WTC11 (cell line): Measurements from ENCODE around the gene ZNF483. TPM values are rescaled to one million over a fixed set of nuclear protein-coding genes. Genes with fewer than 3 reads are reported as not detected.

ENCODE experiments used
- ATAC-seq: fragments of 200-7000 bp; cut with Tn5 transposase; 2 replicates; pipeline ENCODE4 v1.10.0; 2021; ENCODE audit warnings: mild to moderate bottlenecking, moderate library complexity
- CTCF ChIA-PET: fragments of 300-600 bp; sonication (Branson Sonifier 250); formaldehyde crosslinking; loops from one replicate; lab custom pipeline; 2021; ENCODE audit warnings: antibody characterized with exemption; lab: Charles Lee
- POLR2A ChIA-PET: fragments of 350-600 bp; sonication (Branson Sonifier 250); formaldehyde crosslinking; loops from one replicate; lab custom pipeline; 2021; ENCODE audit warnings: antibody characterized with exemption; lab: Charles Lee
- DNase-seq: peaks from one replicate; pipeline ENCODE4 v3.0.0; 2021; ENCODE audit warnings: low spot score
- H3K27ac Mint-ChIP-seq: 2 replicates; pipeline ENCODE4 v1.8.0; 2021; ENCODE audit warnings: mixed read lengths
- H3K27me3 Mint-ChIP-seq: 2 replicates; pipeline ENCODE4 v1.8.0; 2021; ENCODE audit warnings: low read depth, mild to moderate bottlenecking, moderate library complexity, mixed read lengths
- H3K36me3 Mint-ChIP-seq: 2 replicates; pipeline ENCODE4 v1.8.0; 2021; ENCODE audit warnings: mixed read lengths
- H3K4me1 Mint-ChIP-seq: 2 replicates; pipeline ENCODE4 v1.8.0; 2022; ENCODE audit warnings: mixed read lengths
- H3K4me3 Mint-ChIP-seq: 2 replicates; pipeline ENCODE4 v1.8.0; 2021; ENCODE audit warnings: mild to moderate bottlenecking, moderate library complexity, mixed read lengths
- H3K9me3 Mint-ChIP-seq: 2 replicates; pipeline ENCODE4 v1.8.0; 2021; ENCODE audit warnings: mixed read lengths
- ATF2 ChIP-seq: sonication (generic); formaldehyde crosslinking; IDR thresholded peaks from 2 replicates; pipeline ENCODE4 v1.8.1; 2022; ENCODE audit warnings: low read depth, missing genetic modification reagents, borderline replicate concordance
- CDX4 ChIP-seq: fragments of 250-450 bp; sonication (Bioruptor Pico); IDR thresholded peaks from 2 replicates; pipeline ENCODE4 v1.9.0; 2021; ENCODE audit warnings: moderate library complexity, mild to moderate bottlenecking, inconsistent platforms, borderline replicate concordance
- CTCF ChIP-seq: fragments of 200-600 bp; IDR thresholded peaks from 2 replicates; pipeline ENCODE4 v1.8.0; 2022; ENCODE audit warnings: antibody characterized with exemption
- ERG ChIP-seq: fragments of 250-450 bp; sonication (Bioruptor Pico); IDR thresholded peaks from 2 replicates; pipeline ENCODE4 v1.8.0; 2021; ENCODE audit warnings: mild to moderate bottlenecking
- GTF2I ChIP-seq: fragments of 250-450 bp; sonication (Bioruptor Pico); conservative IDR thresholded peaks from 2 replicates; pipeline ENCODE4 v1.4.0; 2021; ENCODE audit warnings: mild to moderate bottlenecking
- MLX ChIP-seq: sonication (generic); formaldehyde crosslinking; IDR thresholded peaks from 2 replicates; pipeline ENCODE4 v1.8.1; 2023; ENCODE audit warnings: mild to moderate bottlenecking, missing genetic modification reagents, moderate library complexity
- NFATC4 ChIP-seq: fragments of 250-450 bp; sonication (Bioruptor Pico); IDR thresholded peaks from 2 replicates; pipeline ENCODE4 v1.9.0; 2021; ENCODE audit warnings: mild to moderate bottlenecking
- NR3C1 ChIP-seq: sonication (generic); formaldehyde crosslinking; conservative IDR thresholded peaks from 2 replicates; pipeline ENCODE4 v1.8.1; 2023; ENCODE audit warnings: low read depth, mild to moderate bottlenecking, missing genetic modification reagents
- PRRX2 ChIP-seq: fragments of 250-450 bp; sonication (Bioruptor Pico); IDR thresholded peaks from 2 replicates; pipeline ENCODE4 v1.8.0; 2021; ENCODE audit warnings: mild to moderate bottlenecking
- ZBTB21 ChIP-seq: sonication (generic); formaldehyde crosslinking; IDR thresholded peaks from 2 replicates; pipeline ENCODE4 v1.8.1; 2023; ENCODE audit warnings: mild to moderate bottlenecking, missing genetic modification reagents, borderline replicate concordance
- ZMAT4 ChIP-seq: fragments of 250-450 bp; sonication (Bioruptor Pico); IDR thresholded peaks from 2 replicates; pipeline ENCODE4 v1.9.0; 2021; ENCODE audit warnings: mild to moderate bottlenecking
- ZNF138 ChIP-seq: sonication (generic); formaldehyde crosslinking; conservative IDR thresholded peaks from 2 replicates; pipeline ENCODE4 v1.8.1; 2022; ENCODE audit warnings: mild to moderate bottlenecking, moderate library complexity, missing genetic modification reagents
- ZNF263 ChIP-seq: sonication (generic); formaldehyde crosslinking; IDR thresholded peaks from 2 replicates; pipeline ENCODE4 v1.8.1; 2022; ENCODE audit warnings: low read depth, mild to moderate bottlenecking, moderate library complexity, missing genetic modification reagents
- total RNA-seq: library from RNA; stranded (reverse); gene quantifications from 3 replicates; pipeline ENCODE4 v1.2.3, GENCODE V29; 2021
- TF ChIP-seq, protein P1 (sequence below): sonication (generic); formaldehyde crosslinking; IDR thresholded peaks from 2 replicates; pipeline ENCODE4 v1.8.1; 2022; ENCODE audit warnings: mild to moderate bottlenecking, moderate library complexity, missing genetic modification reagents
- TF ChIP-seq, protein P2 (sequence below): fragments of 250-450 bp; sonication (Bioruptor Pico); IDR thresholded peaks from 2 replicates; pipeline ENCODE4 v1.9.0; 2021; ENCODE audit warnings: mild to moderate bottlenecking, borderline replicate concordance
- TF ChIP-seq, protein P3 (sequence below): sonication (generic); formaldehyde crosslinking; IDR thresholded peaks from 2 replicates; pipeline ENCODE4 v1.8.1; 2022; ENCODE audit warnings: missing genetic modification reagents, borderline replicate concordance
- TF ChIP-seq, protein P4 (sequence below): fragments of 250-450 bp; sonication (Bioruptor Pico); conservative IDR thresholded peaks from 2 replicates; pipeline ENCODE4 v1.9.0; 2021; ENCODE audit warnings: mild to moderate bottlenecking
- TF ChIP-seq, protein P5 (sequence below): sonication (generic); formaldehyde crosslinking; IDR thresholded peaks from 2 replicates; pipeline ENCODE4 v1.8.0; 2022; ENCODE audit warnings: mild to moderate bottlenecking, missing genetic modification reagents

ZNF483 gene
- total RNA-seq, 1 experiment from 2014 or later = 77.4 TPM

GRCh38 chr9:111527347-111527746, 2.4 kb downstream of the ZNF483 start:
- CTCF ChIA-PET = no interaction called here
- Mint-ChIP-seq H3K9me3 (no peaks in the 10 kb centered on the region), H3K27ac (peak overlapping the region; percentile 98), H3K4me3 (peak overlapping the region; percentile 15), H3K36me3 (peaks cover 22% of the 10 kb centered on the region), H3K4me1 (peaks cover 72% of the 10 kb centered on the region), H3K27me3 (peaks cover 6% of the 10 kb centered on the region; the same call in 1 of the 2 replicates)
- TF ChIP-seq, protein P1, sequence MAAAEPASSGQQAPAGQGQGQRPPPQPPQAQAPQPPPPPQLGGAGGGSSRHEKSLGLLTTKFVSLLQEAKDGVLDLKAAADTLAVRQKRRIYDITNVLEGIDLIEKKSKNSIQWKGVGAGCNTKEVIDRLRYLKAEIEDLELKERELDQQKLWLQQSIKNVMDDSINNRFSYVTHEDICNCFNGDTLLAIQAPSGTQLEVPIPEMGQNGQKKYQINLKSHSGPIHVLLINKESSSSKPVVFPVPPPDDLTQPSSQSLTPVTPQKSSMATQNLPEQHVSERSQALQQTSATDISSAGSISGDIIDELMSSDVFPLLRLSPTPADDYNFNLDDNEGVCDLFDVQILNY = no peak
- TF ChIP-seq MLX (CRISPR knock-in tag) (no peak), CDX4 (CRISPR knock-in tag) (no peak), ZNF138 (CRISPR knock-in tag) (no peak), ATF2 (CRISPR knock-in tag) (no peak), CTCF (no peak), NR3C1 (CRISPR knock-in tag) (no peak), ERG (CRISPR knock-in tag) (no peak), ZBTB21 (CRISPR knock-in tag) (no peak), NFATC4 (CRISPR knock-in tag) (no peak)
- TF ChIP-seq, protein P2, sequence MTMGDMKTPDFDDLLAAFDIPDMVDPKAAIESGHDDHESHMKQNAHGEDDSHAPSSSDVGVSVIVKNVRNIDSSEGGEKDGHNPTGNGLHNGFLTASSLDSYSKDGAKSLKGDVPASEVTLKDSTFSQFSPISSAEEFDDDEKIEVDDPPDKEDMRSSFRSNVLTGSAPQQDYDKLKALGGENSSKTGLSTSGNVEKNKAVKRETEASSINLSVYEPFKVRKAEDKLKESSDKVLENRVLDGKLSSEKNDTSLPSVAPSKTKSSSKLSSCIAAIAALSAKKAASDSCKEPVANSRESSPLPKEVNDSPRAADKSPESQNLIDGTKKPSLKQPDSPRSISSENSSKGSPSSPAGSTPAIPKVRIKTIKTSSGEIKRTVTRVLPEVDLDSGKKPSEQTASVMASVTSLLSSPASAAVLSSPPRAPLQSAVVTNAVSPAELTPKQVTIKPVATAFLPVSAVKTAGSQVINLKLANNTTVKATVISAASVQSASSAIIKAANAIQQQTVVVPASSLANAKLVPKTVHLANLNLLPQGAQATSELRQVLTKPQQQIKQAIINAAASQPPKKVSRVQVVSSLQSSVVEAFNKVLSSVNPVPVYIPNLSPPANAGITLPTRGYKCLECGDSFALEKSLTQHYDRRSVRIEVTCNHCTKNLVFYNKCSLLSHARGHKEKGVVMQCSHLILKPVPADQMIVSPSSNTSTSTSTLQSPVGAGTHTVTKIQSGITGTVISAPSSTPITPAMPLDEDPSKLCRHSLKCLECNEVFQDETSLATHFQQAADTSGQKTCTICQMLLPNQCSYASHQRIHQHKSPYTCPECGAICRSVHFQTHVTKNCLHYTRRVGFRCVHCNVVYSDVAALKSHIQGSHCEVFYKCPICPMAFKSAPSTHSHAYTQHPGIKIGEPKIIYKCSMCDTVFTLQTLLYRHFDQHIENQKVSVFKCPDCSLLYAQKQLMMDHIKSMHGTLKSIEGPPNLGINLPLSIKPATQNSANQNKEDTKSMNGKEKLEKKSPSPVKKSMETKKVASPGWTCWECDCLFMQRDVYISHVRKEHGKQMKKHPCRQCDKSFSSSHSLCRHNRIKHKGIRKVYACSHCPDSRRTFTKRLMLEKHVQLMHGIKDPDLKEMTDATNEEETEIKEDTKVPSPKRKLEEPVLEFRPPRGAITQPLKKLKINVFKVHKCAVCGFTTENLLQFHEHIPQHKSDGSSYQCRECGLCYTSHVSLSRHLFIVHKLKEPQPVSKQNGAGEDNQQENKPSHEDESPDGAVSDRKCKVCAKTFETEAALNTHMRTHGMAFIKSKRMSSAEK = no peak
- no peak for DNase-seq
- ATAC-seq = no peak
- POLR2A ChIA-PET = interaction anchor here (0.6 kb wide), 1 partner anchor 45 kb away, joined by 5 read pairs; no protein-coding TSS in a partner anchor

DNA sequence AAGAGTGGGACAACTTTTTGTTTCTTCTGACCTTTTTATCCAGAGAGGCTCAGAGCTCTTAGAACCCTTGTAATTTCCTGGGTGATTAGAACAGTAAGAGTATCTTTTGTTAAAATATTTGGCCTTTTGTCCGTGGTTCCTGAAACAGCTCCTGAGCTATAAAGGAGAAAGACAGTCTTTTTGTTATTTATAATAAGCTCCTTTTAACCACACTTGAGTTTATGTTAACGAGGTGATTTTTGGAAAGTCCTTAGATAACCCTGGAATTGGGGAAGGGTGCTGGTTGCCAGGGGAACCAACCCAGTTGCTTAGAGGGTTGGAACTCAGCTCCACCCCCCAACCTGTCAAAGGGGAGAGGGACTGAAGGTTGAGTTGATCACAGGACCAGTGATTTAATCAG, 4.8 kb downstream of the ZNF483 start:
- ChIA-PET CTCF (no interaction called here), POLR2A (interaction anchor here (1.3 kb wide), 1 partner anchor 47 kb away, joined by 7 read pairs; no protein-coding TSS in a partner anchor)
- Mint-ChIP-seq H3K9me3 (peaks cover 8% of the 10 kb centered on the region), H3K4me1 (peaks cover 69% of the 10 kb centered on the region)
- peak; percentile 72 for DNase-seq
- TF ChIP-seq, protein P3, sequence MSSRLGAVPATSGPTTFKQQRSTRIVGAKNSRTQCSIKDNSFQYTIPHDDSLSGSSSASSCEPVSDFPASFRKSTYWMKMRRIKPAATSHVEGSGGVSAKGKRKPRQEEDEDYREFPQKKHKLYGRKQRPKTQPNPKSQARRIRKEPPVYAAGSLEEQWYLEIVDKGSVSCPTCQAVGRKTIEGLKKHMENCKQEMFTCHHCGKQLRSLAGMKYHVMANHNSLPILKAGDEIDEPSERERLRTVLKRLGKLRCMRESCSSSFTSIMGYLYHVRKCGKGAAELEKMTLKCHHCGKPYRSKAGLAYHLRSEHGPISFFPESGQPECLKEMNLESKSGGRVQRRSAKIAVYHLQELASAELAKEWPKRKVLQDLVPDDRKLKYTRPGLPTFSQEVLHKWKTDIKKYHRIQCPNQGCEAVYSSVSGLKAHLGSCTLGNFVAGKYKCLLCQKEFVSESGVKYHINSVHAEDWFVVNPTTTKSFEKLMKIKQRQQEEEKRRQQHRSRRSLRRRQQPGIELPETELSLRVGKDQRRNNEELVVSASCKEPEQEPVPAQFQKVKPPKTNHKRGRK (CRISPR knock-in tag) = no peak
- no peak for TF ChIP-seq ZNF263 (CRISPR knock-in tag)
- TF ChIP-seq, protein P4, sequence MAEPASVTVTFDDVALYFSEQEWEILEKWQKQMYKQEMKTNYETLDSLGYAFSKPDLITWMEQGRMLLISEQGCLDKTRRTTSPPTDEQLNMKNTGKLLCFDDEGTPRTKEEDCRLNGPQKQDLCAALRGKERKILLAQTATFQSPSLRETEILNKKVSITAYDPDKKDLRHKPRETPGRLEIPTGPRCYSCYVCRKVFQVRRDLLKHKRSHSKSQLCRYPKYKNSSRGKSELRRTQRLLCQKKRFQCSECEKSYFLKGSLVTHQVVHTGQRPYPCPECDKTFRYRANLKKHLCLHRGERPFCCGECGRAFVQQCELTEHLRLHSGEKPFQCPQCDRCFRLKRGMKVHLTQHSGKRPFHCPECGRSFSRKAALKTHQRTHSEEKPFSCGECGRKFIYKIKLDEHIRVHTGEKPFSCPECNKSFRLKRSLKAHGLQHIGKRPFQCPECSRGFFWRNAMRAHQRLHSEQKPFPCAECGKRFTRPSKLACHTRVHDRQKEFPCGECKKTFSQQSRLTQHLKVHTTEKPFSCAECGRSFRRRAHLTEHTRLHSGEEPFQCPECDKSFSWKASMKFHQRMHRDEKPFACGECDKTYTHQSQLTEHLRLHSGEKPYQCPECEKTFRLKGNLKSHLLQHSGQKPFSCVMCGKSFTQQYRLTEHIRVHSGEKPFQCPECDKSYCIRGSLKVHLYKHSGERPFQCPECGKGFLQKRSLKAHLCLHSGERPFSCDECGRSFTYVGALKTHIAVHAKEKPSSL = 0 out of 2 replicates have a peak, but pooled peaks have one; percentile 39
- TF ChIP-seq GTF2I (CRISPR knock-in tag) = no peak
- peak; percentile 89; the same call in 1 of the 2 replicates for TF ChIP-seq ZMAT4 (CRISPR knock-in tag)
- TF ChIP-seq, protein P5, sequence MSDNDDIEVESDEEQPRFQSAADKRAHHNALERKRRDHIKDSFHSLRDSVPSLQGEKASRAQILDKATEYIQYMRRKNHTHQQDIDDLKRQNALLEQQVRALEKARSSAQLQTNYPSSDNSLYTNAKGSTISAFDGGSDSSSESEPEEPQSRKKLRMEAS (CRISPR knock-in tag) = no peak
- no peak for TF ChIP-seq PRRX2 (CRISPR knock-in tag)
- TF ChIP-seq, all 79 proteins: peak for 2
- peaks cover 47% of the 10 kb centered on the region for H3K36me3 Mint-ChIP-seq
- ATAC-seq = peak; percentile 85
- peak overlapping the region; percentile 44 for H3K4me3 Mint-ChIP-seq
- H3K27ac Mint-ChIP-seq = peak overlapping the region; percentile 91
- no peaks in the 10 kb centered on the region for H3K27me3 Mint-ChIP-seq
